NCI-H460 (cell line): Measurements from ENCODE around the gene DLL4. TPM values are rescaled to one million over a fixed set of nuclear protein-coding genes. Genes with fewer than 3 reads are reported as not detected.

Source experiments
- DNase-seq: peaks from one replicate; pipeline ENCODE4 v3.0.0-alpha.2; 2016; ENCODE audit warnings: low read depth; ENCODE audit errors: extremely low read depth
- total RNA-seq: library from RNA; depleted of rRNA; stranded (reverse); fragments of >200 nt; shearing (Covaris generic); gene quantifications from 2 replicates; pipeline ENCODE4 v1.2.3, GENCODE V29; 2014

The DLL4 gene
- total RNA-seq, 1 experiment from 2014 or later: 0.05 TPM

- DNase-seq: no peak
These were observed 3.1 kb upstream of the DLL4 start for GRCh38 chr15:40925863-40926658.

GRCh38 chr15:40926659-40927494 is 2.3 kb upstream of the DLL4 start:
- DNase-seq: no peak

- no peak for DNase-seq
These were observed 1.7 kb upstream of the DLL4 start for GRCh38 chr15:40927495-40927872.

- DNase-seq: no peak
These were observed 1.0 kb upstream of the DLL4 start for GRCh38 chr15:40927873-40928806.

GRCh38 chr15:40929660-40930429 is 705 bp downstream of the DLL4 start:
- no peak for DNase-seq

GRCh38 chr15:40930430-40931299 is 1.5 kb downstream of the DLL4 start:
- peak; percentile 18 for DNase-seq

- DNase-seq: no peak
These were observed 2.4 kb downstream of the DLL4 start for GRCh38 chr15:40931300-40932142.

- no peak for DNase-seq
These were observed 3.0 kb downstream of the DLL4 start for GRCh38 chr15:40932156-40932555.

- DNase-seq: no peak
These were observed 3.7 kb downstream of the DLL4 start for GRCh38 chr15:40932649-40933516.

GRCh38 chr15:40933517-40933902 is 4.4 kb downstream of the DLL4 start:
- no peak for DNase-seq

GRCh38 chr15:40934457-40934856 is 5.3 kb downstream of the DLL4 start:
- no peak for DNase-seq

- DNase-seq: no peak
These were observed 7.1 kb downstream of the DLL4 start for GRCh38 chr15:40936234-40936708.

- DNase-seq: no peak
These were observed 7.8 kb downstream of the DLL4 start for GRCh38 chr15:40936709-40937666.

GRCh38 chr15:40937762-40938535 is 8.8 kb downstream of the DLL4 start:
- peak; percentile 74 for DNase-seq

GRCh38 chr15:40938536-40938870 is 9.4 kb downstream of the DLL4 start:
- no peak for DNase-seq
